NCI-H1092 (cell line): Measurements from ENCODE around the gene FAHD2A.
"Not testable (repeated sequence)": the region's sequence is repeated elsewhere in the genome, so short reads cannot be mapped to it uniquely, and the experiment has no call there.

Experiments used
- DNase-seq: peaks from one replicate; lab custom pipeline; 2025; lab: John Stamatoyannopoulos, UW

The FAHD2A gene

DNA sequence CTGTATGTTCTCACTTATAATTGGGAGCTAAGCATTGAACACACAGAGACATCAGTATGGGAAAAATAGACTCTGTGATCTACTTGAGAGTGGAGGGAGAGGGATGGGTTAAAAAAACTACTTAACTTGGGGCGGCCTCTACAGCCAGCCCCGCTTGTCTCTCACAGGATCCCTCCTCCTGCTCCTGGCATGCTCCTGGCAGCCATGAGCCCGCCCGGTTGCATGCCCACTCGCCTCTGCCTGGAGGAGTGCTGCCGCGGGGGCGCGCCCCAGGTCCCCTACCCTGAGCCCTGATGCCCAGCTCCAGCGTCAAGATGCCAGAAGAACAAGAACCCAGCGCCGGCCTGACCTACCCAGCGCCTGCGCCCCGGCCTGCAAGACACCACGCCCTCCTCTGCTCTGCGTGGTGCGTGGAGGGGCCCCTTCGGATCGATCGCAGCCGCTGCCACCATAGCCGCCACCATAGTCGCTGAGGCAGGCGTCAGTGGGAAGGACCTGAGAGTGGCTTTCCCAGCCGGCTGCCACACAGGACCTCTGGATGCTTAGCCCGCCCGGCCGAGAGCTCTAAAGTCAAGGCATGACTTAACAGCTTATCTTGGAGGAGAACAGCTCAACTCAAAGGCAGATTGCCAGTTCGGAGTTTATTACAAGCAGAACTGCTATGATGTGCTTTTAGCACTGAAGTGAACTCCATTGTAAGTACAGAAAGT, 32.8 kb downstream of the FAHD2A start:
- DNase-seq, result not testable (repeated sequence)

- not testable (repeated sequence) for DNase-seq
These were observed 33.3 kb downstream of the FAHD2A start for GRCh38 chr2:95435872-95436209.

DNA sequence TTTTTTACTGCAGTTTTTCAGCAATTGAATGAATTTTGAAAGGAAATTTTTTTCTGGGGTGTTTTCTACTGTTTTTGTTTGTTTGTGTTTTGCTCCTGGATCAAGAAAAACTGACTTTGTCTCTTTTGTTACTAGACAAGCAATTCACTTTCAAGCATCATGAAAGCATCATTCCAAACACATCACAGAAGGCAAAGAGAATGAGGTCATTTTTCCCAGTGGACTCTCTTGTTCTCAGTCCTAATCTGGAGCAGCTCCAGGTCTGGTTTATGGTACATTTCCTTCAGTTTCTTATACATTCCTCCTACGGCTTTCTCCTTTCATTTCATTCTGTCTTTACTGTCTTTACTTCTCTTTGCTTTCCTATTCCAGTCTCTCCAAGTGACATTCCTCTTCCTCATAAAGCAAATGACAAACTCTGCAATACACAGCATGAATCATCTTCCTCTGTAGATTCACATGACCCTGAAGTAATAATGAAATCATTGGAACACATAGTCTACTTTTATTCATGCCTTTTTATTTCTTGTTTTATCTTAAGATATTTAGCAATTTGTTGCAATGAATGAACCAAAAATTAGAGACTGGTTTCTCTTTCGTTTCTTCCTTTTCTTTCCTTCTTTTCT, 40.1 kb downstream of the FAHD2A start:
- DNase-seq, result not testable (repeated sequence)

GRCh38 chr2:95445317-95445716, 42.8 kb downstream of the FAHD2A start:
- not testable (repeated sequence) for DNase-seq

DNA sequence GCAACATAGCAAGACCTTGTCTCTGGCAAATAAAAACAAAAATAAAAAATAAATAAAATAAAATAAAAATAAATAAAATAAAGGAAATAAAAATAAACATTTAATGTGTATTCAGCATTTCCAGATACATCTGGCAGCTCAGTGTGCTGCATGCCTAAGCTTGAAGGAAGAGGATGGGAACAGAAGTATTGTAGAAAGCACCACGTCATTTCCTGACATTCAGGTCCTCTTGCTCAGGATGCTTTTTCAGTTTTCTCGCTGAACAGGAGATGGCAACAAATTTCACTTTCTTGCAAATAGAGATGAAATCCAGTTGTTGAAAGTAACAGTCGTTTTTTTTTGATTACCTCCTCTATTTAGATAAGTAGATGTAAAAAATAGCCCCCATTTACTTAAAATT, 60.8 kb downstream of the FAHD2A start:
- DNase-seq, result not testable (repeated sequence)
